GM23338 (cell line): Measurements from ENCODE around the gene PANK1. TPM values are rescaled to one million over a fixed set of nuclear protein-coding genes. Genes with fewer than 3 reads are reported as not detected.

Experiments
- ATAC-seq: fragments of 200-7000 bp; cut with Tn5 transposase; 3 replicates; pipeline ENCODE4 v1.9.1; 2020
- DNase-seq: peaks from one replicate; pipeline ENCODE4 v3.0.0-alpha.2; 2015; ENCODE audit warnings: low spot score
- H2AFZ ChIP-seq: fragments of 200-600 bp; sonication (generic); 2 replicates; pipeline ENCODE4 v1.8.0; 2016; ENCODE audit warnings: antibody characterized with exemption, mild to moderate bottlenecking, moderate library complexity
- H3F3A ChIP-seq: fragments of 200-600 bp; sonication (generic); replicated peaks from 2 replicates; pipeline ENCODE4 v1.8.0; 2017; ENCODE audit warnings: antibody characterized with exemption, mixed run types, low read depth
- H3K27ac ChIP-seq: fragments of 200-600 bp; sonication (generic); 2 replicates; pipeline ENCODE4 v1.6.1; 2016; ENCODE audit warnings: low read depth
- H3K27me3 ChIP-seq: fragments of 200-600 bp; sonication (generic); 2 replicates; pipeline ENCODE4 v1.8.0; 2016; ENCODE audit warnings: mild to moderate bottlenecking, mixed run types, moderate library complexity; ENCODE audit not compliant: insufficient read depth
- H3K36me3 ChIP-seq: fragments of 200-600 bp; sonication (generic); 2 replicates; pipeline ENCODE4 v1.8.0; 2016; ENCODE audit warnings: mild to moderate bottlenecking; ENCODE audit not compliant: insufficient read depth
- H3K4me1 ChIP-seq: fragments of 200-600 bp; sonication (generic); 2 replicates; pipeline ENCODE4 v1.8.0; 2016; ENCODE audit warnings: mild to moderate bottlenecking, moderate library complexity; ENCODE audit not compliant: insufficient read depth
- H3K4me2 ChIP-seq: fragments of 200-600 bp; sonication (generic); 2 replicates; pipeline ENCODE4 v1.7.1; 2017; ENCODE audit warnings: mixed run types
- H3K4me3 ChIP-seq: fragments of 200-600 bp; sonication (generic); 2 replicates; pipeline ENCODE4 v1.6.1; 2016; ENCODE audit warnings: mixed run types
- H3K79me2 ChIP-seq: fragments of 200-600 bp; sonication (generic); replicated peaks from 2 replicates; pipeline ENCODE4 v1.8.0; 2017; ENCODE audit warnings: mild to moderate bottlenecking; ENCODE audit not compliant: insufficient read depth
- H3K9me2 ChIP-seq: fragments of 200-600 bp; sonication (generic); 2 replicates; pipeline ENCODE4 v1.8.0; 2017; ENCODE audit not compliant: insufficient read depth
- H4K20me1 ChIP-seq: fragments of 200-600 bp; sonication (generic); replicated peaks from 2 replicates; pipeline ENCODE4 v1.8.0; 2017; ENCODE audit warnings: mild to moderate bottlenecking; ENCODE audit not compliant: insufficient read depth
- H3K27ac Mint-ChIP-seq: 2 replicates; pipeline ENCODE4 v1.8.0; 2020; ENCODE audit warnings: inconsistent platforms, mild to moderate bottlenecking, moderate library complexity, mixed read lengths
- H3K27me3 Mint-ChIP-seq: 3 replicates; pipeline ENCODE4 v1.8.0; 2022; ENCODE audit warnings: low read depth, mild to moderate bottlenecking, moderate library complexity, mixed read lengths, inconsistent platforms; ENCODE audit not compliant: insufficient read depth, poor library complexity
- H3K36me3 Mint-ChIP-seq: 3 replicates; pipeline ENCODE4 v1.8.0; 2021; ENCODE audit warnings: low read depth, mild to moderate bottlenecking, inconsistent platforms, moderate library complexity, mixed read lengths
- H3K4me1 Mint-ChIP-seq: 3 replicates; pipeline ENCODE4 v1.8.0; 2020; ENCODE audit warnings: mild to moderate bottlenecking, inconsistent platforms, mixed read lengths
- H3K4me3 Mint-ChIP-seq: 3 replicates; pipeline ENCODE4 v1.8.0; 2021; ENCODE audit warnings: moderate library complexity, mild to moderate bottlenecking, inconsistent platforms, mixed read lengths
- H3K9me3 Mint-ChIP-seq: 3 replicates; pipeline ENCODE4 v1.8.0; 2020; ENCODE audit warnings: moderate library complexity, mild to moderate bottlenecking, inconsistent platforms, mixed read lengths
- CREB1 ChIP-seq: fragments of 250-450 bp; sonication (Bioruptor Pico); IDR thresholded peaks from 2 replicates; pipeline ENCODE4 v1.5.0; 2020; ENCODE audit warnings: low read depth, mild to moderate bottlenecking, moderate library complexity
- EZH2 ChIP-seq: fragments of 200-600 bp; sonication (generic); IDR thresholded peaks from one replicate; pipeline ENCODE4 v1.8.0; 2017; ENCODE audit warnings: antibody characterized with exemption, mild to moderate bottlenecking, low read depth; ENCODE audit not compliant: unreplicated experiment
- EZH2phosphoT487 ChIP-seq: fragments of 200-600 bp; sonication (generic); IDR thresholded peaks from one replicate; pipeline ENCODE4 v1.8.1; 2018; ENCODE audit warnings: antibody characterized with exemption; ENCODE audit not compliant: unreplicated experiment
- JUNB ChIP-seq: IDR thresholded peaks from one replicate; pipeline ENCODE4 v1.6.1; 2016; ENCODE audit warnings: antibody characterized with exemption; ENCODE audit not compliant: unreplicated experiment
- NANOG ChIP-seq: IDR thresholded peaks from 2 replicates; pipeline ENCODE4 v1.6.1; 2016; ENCODE audit warnings: antibody characterized with exemption, borderline replicate concordance
- POLR2AphosphoS5 ChIP-seq: IDR thresholded peaks from 2 replicates; pipeline ENCODE4 v1.6.1; 2016; ENCODE audit warnings: antibody characterized with exemption, low read depth
- STAT1 ChIP-seq: IDR thresholded peaks from one replicate; pipeline ENCODE4 v1.6.1; 2016; ENCODE audit warnings: antibody characterized with exemption; ENCODE audit not compliant: unreplicated experiment
- ZNF114 ChIP-seq: fragments of 250-450 bp; sonication (Bioruptor Pico); IDR thresholded peaks from 2 replicates; pipeline ENCODE4 v1.5.0; 2020; ENCODE audit warnings: mild to moderate bottlenecking, moderate library complexity
- ZNF331 ChIP-seq: fragments of 250-450 bp; sonication (Bioruptor Pico); IDR thresholded peaks from 2 replicates; pipeline ENCODE4 v1.5.0; 2020; ENCODE audit warnings: low read depth, mild to moderate bottlenecking, moderate library complexity
- polyA plus RNA-seq: library from polyadenylated mRNA; unstranded; fragments of >200 nt; fragmentation: Nextera tagmentation; extraction: Ambion mirVana; gene quantifications from 2 replicates; pipeline ENCODE4 v1.2.1, GENCODE V29; 2016
- total RNA-seq: library from RNA; depleted of rRNA; stranded (reverse); fragments of >200 nt; shearing (Covaris generic); gene quantifications from 2 replicates; pipeline ENCODE4 v1.2.3, GENCODE V29; 2014
- TF ChIP-seq, protein P1 (sequence below), 2 experiments: fragments of 200-600 bp in 1 of 2; sonication (generic) in 1 of 2; conservative IDR thresholded peaks; 2 replicates each; pipeline versions ENCODE4 v1.5.1 to v1.6.1; 2016 to 2017; ENCODE audit warnings: antibody characterized with exemption in 2 of 2, low read depth in 2 of 2, mild to moderate bottlenecking in 2 of 2, moderate library complexity in 1 of 2
- TF ChIP-seq, protein P2 (sequence below): IDR thresholded peaks from one replicate; pipeline ENCODE4 v1.6.1; 2018; ENCODE audit warnings: antibody characterized with exemption; ENCODE audit not compliant: unreplicated experiment
- TF ChIP-seq, protein P3 (sequence below): IDR thresholded peaks from 2 replicates; pipeline ENCODE4 v1.6.1; 2016; ENCODE audit warnings: antibody characterized with exemption
- TF ChIP-seq, protein P4 (sequence below): fragments of 250-450 bp; sonication (Bioruptor Pico); IDR thresholded peaks from 2 replicates; pipeline ENCODE4 v1.5.0; 2020; ENCODE audit warnings: mild to moderate bottlenecking, moderate library complexity

Gene PANK1
- total and polyA plus RNA-seq, 2 experiments from 2014 or later, result 15.2 to 44.7 TPM

DNA sequence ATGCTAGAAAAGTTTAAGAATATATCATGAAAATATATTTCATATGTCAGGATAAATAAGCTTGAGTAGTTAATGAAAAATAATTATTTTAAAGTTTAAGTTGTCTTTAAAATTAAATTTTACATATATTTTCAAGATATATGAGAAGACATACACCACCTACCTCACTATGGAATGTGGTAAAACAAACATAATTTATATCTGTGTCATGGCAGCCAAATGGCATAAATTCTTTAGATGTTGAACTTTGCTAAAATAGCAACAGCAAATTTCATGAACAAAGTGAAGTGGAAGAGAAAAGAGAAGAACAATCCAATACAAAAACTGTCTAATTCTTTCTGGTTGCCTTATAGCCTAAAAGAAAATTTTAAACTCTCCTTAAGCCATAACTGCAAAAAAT is 70.0 kb downstream of the PANK1 start:
- Histone ChIP-seq H4K20me1 (no peaks in the 10 kb centered on the region), H3K79me2 (no peaks in the 10 kb centered on the region), H3F3A (no peaks in the 10 kb centered on the region), H3K36me3 (no peaks in the 10 kb centered on the region), H2AFZ (no peak overlapping the region), H3K9me2 (no peaks in the 10 kb centered on the region), H3K4me3 (no peak overlapping the region), H3K27me3 (no peaks in the 10 kb centered on the region), H3K4me2 (no peak overlapping the region), H3K27ac (no peak overlapping the region), H3K4me1 (no peaks in the 10 kb centered on the region)
- Mint-ChIP-seq H3K9me3 (no peaks in the 10 kb centered on the region), H3K4me3 (no peak overlapping the region), H3K36me3 (no peaks in the 10 kb centered on the region), H3K27ac (no peak overlapping the region), H3K27me3 (no peaks in the 10 kb centered on the region), H3K4me1 (no peaks in the 10 kb centered on the region)
- TF ChIP-seq, protein P1, sequence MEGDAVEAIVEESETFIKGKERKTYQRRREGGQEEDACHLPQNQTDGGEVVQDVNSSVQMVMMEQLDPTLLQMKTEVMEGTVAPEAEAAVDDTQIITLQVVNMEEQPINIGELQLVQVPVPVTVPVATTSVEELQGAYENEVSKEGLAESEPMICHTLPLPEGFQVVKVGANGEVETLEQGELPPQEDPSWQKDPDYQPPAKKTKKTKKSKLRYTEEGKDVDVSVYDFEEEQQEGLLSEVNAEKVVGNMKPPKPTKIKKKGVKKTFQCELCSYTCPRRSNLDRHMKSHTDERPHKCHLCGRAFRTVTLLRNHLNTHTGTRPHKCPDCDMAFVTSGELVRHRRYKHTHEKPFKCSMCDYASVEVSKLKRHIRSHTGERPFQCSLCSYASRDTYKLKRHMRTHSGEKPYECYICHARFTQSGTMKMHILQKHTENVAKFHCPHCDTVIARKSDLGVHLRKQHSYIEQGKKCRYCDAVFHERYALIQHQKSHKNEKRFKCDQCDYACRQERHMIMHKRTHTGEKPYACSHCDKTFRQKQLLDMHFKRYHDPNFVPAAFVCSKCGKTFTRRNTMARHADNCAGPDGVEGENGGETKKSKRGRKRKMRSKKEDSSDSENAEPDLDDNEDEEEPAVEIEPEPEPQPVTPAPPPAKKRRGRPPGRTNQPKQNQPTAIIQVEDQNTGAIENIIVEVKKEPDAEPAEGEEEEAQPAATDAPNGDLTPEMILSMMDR (conservative IDR thresholded peaks at IDR 0.05; ENCODE audit: low read depth in 2 of 2), result no peak
- no peak for TF ChIP-seq NANOG
- TF ChIP-seq EZH2, result no peak
- TF ChIP-seq STAT1, result no peak
- TF ChIP-seq, protein P2, sequence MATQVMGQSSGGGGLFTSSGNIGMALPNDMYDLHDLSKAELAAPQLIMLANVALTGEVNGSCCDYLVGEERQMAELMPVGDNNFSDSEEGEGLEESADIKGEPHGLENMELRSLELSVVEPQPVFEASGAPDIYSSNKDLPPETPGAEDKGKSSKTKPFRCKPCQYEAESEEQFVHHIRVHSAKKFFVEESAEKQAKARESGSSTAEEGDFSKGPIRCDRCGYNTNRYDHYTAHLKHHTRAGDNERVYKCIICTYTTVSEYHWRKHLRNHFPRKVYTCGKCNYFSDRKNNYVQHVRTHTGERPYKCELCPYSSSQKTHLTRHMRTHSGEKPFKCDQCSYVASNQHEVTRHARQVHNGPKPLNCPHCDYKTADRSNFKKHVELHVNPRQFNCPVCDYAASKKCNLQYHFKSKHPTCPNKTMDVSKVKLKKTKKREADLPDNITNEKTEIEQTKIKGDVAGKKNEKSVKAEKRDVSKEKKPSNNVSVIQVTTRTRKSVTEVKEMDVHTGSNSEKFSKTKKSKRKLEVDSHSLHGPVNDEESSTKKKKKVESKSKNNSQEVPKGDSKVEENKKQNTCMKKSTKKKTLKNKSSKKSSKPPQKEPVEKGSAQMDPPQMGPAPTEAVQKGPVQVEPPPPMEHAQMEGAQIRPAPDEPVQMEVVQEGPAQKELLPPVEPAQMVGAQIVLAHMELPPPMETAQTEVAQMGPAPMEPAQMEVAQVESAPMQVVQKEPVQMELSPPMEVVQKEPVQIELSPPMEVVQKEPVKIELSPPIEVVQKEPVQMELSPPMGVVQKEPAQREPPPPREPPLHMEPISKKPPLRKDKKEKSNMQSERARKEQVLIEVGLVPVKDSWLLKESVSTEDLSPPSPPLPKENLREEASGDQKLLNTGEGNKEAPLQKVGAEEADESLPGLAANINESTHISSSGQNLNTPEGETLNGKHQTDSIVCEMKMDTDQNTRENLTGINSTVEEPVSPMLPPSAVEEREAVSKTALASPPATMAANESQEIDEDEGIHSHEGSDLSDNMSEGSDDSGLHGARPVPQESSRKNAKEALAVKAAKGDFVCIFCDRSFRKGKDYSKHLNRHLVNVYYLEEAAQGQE, result no peak
- no peak for TF ChIP-seq ZNF114 (CRISPR knock-in tag)
- no peak for TF ChIP-seq EZH2phosphoT487
- TF ChIP-seq, protein P3, sequence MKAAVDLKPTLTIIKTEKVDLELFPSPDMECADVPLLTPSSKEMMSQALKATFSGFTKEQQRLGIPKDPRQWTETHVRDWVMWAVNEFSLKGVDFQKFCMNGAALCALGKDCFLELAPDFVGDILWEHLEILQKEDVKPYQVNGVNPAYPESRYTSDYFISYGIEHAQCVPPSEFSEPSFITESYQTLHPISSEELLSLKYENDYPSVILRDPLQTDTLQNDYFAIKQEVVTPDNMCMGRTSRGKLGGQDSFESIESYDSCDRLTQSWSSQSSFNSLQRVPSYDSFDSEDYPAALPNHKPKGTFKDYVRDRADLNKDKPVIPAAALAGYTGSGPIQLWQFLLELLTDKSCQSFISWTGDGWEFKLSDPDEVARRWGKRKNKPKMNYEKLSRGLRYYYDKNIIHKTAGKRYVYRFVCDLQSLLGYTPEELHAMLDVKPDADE, result no peak
- TF ChIP-seq, protein P4, sequence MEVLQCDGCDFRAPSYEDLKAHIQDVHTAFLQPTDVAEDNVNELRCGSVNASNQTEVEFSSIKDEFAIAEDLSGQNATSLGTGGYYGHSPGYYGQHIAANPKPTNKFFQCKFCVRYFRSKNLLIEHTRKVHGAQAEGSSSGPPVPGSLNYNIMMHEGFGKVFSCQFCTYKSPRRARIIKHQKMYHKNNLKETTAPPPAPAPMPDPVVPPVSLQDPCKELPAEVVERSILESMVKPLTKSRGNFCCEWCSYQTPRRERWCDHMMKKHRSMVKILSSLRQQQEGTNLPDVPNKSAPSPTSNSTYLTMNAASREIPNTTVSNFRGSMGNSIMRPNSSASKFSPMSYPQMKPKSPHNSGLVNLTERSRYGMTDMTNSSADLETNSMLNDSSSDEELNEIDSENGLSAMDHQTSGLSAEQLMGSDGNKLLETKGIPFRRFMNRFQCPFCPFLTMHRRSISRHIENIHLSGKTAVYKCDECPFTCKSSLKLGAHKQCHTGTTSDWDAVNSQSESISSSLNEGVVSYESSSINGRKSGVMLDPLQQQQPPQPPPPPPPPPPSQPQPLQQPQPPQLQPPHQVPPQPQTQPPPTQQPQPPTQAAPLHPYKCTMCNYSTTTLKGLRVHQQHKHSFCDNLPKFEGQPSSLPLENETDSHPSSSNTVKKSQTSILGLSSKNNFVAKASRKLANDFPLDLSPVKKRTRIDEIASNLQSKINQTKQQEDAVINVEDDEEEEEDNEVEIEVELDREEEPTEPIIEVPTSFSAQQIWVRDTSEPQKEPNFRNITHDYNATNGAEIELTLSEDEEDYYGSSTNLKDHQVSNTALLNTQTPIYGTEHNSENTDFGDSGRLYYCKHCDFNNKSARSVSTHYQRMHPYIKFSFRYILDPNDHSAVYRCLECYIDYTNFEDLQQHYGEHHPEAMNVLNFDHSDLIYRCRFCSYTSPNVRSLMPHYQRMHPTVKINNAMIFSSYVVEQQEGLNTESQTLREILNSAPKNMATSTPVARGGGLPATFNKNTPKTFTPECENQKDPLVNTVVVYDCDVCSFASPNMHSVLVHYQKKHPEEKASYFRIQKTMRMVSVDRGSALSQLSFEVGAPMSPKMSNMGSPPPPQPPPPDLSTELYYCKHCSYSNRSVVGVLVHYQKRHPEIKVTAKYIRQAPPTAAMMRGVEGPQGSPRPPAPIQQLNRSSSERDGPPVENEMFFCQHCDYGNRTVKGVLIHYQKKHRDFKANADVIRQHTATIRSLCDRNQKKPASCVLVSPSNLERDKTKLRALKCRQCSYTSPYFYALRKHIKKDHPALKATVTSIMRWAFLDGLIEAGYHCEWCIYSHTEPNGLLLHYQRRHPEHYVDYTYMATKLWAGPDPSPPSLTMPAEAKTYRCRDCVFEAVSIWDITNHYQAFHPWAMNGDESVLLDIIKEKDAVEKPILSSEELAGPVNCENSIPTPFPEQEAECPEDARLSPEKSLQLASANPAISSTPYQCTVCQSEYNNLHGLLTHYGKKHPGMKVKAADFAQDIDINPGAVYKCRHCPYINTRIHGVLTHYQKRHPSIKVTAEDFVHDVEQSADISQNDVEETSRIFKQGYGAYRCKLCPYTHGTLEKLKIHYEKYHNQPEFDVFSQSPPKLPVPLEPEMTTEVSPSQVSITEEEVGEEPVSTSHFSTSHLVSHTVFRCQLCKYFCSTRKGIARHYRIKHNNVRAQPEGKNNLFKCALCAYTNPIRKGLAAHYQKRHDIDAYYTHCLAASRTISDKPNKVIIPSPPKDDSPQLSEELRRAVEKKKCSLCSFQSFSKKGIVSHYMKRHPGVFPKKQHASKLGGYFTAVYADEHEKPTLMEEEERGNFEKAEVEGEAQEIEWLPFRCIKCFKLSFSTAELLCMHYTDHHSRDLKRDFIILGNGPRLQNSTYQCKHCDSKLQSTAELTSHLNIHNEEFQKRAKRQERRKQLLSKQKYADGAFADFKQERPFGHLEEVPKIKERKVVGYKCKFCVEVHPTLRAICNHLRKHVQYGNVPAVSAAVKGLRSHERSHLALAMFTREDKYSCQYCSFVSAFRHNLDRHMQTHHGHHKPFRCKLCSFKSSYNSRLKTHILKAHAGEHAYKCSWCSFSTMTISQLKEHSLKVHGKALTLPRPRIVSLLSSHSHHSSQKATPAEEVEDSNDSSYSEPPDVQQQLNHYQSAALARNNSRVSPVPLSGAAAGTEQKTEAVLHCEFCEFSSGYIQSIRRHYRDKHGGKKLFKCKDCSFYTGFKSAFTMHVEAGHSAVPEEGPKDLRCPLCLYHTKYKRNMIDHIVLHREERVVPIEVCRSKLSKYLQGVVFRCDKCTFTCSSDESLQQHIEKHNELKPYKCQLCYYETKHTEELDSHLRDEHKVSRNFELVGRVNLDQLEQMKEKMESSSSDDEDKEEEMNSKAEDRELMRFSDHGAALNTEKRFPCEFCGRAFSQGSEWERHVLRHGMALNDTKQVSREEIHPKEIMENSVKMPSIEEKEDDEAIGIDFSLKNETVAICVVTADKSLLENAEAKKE (CRISPR knock-in tag), result no peak
- TF ChIP-seq ZNF331 (CRISPR knock-in tag), result no peak
- TF ChIP-seq CREB1 (CRISPR knock-in tag), result no peak
- TF ChIP-seq JUNB, result no peak
- TF ChIP-seq POLR2AphosphoS5, result no peak
- ATAC-seq, result no peak
- DNase-seq, result no peak
